GM12873 (cell line): Measurements from ENCODE around the gene ALPL.

Experiments
- TF ChIP-seq, protein P1 (sequence below): IDR thresholded peaks from 2 replicates; pipeline ENCODE4 v1.5.1; 2012; ENCODE audit warnings: low read depth, mild to moderate bottlenecking, moderate library complexity, low read length, control low read depth; ENCODE audit not compliant: insufficient read depth; ENCODE audit errors: missing control alignments

Gene ALPL

DNA sequence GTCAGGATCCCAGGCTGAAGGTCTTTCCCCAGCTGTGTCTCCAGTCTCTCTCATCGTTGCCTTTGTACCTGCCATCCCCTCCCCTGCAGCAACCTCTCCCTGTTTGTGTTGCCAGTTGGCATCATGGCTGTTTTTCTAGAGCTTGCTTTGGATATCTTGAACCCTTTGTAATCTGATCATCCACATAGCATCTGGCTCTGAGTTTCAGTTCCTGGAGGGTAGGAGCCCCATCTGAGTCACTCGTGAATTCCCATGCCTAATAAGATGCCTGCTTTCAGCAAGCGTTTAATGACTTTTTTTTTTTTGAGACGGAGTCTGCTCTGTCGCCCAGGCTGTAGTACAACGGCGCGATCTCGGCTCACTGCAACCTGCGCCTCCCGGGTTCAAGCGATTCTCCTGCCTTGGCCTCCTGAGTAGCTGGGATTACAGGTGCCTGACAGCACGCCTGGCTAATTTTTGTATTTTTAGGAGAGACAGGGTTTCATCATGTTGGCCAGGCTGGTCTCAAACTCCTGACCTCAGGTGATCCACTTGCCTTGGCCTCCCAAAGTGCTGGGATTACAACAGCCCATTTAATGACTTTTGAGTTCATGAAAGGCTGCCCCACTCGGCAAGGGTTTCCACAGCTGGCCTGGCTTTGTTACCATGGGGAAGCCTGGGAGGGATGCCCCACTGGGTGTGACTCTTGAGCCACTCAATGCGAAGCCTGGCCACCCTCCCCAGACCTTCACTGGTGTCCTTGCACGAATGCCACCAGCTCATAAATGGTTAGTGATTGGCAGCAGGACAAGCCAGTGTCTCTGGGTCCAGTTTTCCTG lies 11.9 kb downstream of the ALPL start:
- TF ChIP-seq, protein P1, sequence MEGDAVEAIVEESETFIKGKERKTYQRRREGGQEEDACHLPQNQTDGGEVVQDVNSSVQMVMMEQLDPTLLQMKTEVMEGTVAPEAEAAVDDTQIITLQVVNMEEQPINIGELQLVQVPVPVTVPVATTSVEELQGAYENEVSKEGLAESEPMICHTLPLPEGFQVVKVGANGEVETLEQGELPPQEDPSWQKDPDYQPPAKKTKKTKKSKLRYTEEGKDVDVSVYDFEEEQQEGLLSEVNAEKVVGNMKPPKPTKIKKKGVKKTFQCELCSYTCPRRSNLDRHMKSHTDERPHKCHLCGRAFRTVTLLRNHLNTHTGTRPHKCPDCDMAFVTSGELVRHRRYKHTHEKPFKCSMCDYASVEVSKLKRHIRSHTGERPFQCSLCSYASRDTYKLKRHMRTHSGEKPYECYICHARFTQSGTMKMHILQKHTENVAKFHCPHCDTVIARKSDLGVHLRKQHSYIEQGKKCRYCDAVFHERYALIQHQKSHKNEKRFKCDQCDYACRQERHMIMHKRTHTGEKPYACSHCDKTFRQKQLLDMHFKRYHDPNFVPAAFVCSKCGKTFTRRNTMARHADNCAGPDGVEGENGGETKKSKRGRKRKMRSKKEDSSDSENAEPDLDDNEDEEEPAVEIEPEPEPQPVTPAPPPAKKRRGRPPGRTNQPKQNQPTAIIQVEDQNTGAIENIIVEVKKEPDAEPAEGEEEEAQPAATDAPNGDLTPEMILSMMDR: no peak

DNA sequence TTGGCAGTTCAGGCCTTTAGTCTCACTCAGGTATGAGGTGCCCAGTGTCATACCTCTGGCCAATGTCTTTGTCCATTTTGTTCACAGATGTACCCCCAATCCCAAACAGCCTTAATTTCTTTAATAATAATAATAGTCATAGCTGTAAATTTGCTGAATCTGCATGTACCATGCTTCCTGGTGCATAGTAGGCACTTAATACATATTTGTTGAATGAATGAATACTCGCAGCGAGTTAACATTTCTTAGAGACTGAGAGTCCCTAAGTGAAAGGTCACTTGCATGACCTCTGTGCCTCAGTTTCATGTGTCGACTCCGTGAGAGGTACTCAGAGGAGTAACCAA lies 12.5 kb downstream of the ALPL start:
- TF ChIP-seq, protein P1: no peak

- TF ChIP-seq, protein P1: no peak
These were observed 13.4 kb downstream of the ALPL start for GRCh38 chr1:21522525-21523038.

DNA sequence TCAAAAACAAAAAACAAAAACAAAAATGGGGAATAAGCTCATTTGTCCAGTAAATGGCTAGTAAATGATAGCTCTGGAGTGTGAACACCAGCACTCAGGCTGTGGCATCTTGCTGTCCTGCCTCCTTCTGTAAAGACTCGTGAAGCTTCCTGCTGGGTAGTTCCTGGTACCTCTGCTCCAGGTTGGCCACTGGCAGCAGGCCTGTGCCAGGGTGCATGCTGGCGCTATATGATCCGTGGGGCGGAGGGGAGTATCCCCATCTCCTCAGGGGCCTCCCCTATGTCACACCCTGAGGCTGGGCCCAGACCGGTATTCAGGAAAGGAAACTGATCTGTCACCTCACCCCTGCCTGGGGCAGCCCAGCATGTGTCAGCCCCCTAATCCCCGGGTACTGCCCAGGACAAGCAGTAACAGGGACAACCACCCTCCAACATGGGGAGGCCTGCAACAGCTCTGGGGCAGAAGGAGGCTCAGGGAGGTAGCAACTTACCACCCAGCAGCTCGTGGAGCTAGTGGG lies 14.1 kb downstream of the ALPL start:
- TF ChIP-seq, protein P1: no peak

DNA sequence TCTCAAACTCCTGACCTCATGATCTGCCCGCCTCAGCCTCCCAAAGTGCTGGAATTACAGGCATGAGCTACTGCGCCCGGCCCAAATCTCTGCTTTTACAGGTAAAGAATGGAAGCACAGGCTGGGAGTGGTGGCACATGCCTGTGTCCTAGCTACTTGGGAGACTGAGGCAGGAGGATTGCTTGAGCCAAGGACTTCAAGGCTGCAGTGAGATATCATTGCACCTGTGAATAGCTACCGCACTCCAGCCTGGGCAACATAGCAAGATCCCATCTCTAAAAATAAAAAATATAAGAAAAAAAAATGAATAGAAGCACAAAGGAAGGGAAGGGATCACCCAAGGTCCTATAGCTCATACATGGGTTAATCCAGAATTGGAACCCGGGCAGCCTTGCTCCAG lies 15.0 kb downstream of the ALPL start:
- TF ChIP-seq, protein P1: no peak

GRCh38 chr1:21524686-21525339 lies 15.6 kb downstream of the ALPL start:
- TF ChIP-seq, protein P1: no peak

DNA sequence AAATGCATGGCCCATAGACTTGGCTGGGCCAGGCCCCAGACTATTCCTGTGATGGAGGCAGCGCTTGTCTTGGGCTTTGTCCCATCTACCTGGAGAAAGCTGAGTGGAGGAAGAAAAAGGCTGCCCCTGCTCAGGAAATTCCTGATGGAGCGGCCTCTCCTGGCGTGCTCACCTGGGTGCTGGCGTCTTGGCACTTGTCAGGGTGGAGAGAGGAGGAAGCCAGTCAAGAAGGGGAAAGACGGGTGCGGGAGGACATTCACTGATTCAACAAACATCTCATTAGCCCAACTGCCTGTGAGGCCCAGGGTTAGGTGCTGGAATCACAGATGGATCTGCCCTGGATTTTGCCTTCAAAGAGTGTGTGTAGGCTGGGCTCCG lies 16.1 kb downstream of the ALPL start:
- TF ChIP-seq, protein P1: no peak
